Muscle layer of duodenum (tissue), 2 donors: ENCODE data around the gene FGFR2.

Experiments
- H3K27ac ChIP-seq: one replicate; pipeline ENCODE4 v1.7.0; 2013; ENCODE audit warnings: mild to moderate bottlenecking, low read length
- H3K27me3 ChIP-seq: one replicate; pipeline ENCODE4 v1.7.0; 2013; ENCODE audit warnings: low read depth, mild to moderate bottlenecking, control low read depth, low read length
- H3K36me3 ChIP-seq, 2 donors: one replicate each; pipeline ENCODE4 v1.7.0; 2013; ENCODE audit warnings: low read length in 2 of 2, control low read depth in 1 of 2, mild to moderate bottlenecking in 1 of 2; ENCODE audit not compliant: insufficient read depth in 2 of 2, control insufficient read depth in 1 of 2
- H3K4me1 ChIP-seq, 2 donors: one replicate each; pipeline ENCODE4 v1.7.0; 2013; ENCODE audit warnings: low read length in 2 of 2, mild to moderate bottlenecking in 2 of 2, control low read depth in 1 of 2, moderate library complexity in 1 of 2; ENCODE audit not compliant: insufficient read depth in 2 of 2, control insufficient read depth in 1 of 2
- H3K4me3 ChIP-seq, 2 donors: one replicate each; pipeline ENCODE4 v1.7.0; 2013; ENCODE audit warnings: low read length in 2 of 2, low read depth in 1 of 2, mild to moderate bottlenecking in 1 of 2
- H3K9me3 ChIP-seq, 2 donors: one replicate each; pipeline ENCODE4 v1.7.0; 2013; ENCODE audit warnings: low read length in 2 of 2, control low read depth in 1 of 2, mild to moderate bottlenecking in 1 of 2; ENCODE audit not compliant: control insufficient read depth in 1 of 2
- donor health status: healthy.

The FGFR2 gene

DNA sequence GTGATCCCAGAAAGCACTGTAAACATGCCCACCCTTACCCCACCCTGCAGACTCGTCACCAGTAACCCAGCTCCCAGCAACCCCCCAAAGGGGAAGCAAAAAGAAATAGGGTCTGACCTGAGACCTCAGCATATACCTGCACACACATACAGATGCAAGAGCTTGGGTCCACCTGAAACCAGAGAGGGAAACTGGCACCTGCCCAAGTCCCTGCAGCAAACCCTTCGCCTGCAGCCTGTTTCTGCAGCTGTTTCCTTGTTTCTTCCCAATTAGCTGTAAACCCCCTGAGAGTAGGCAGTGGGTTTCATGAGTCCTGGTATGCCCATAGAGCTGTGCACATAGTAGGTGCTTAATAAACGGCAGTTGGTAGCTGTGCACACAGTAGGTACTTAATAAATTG, 140.5 kb downstream of the FGFR2 start:
- no peaks in the 10 kb centered on the region for H3K4me1 ChIP-seq
- no peaks in the 10 kb centered on the region for H3K36me3 ChIP-seq
- no peaks in the 10 kb centered on the region for H3K27me3 ChIP-seq
- H3K9me3 ChIP-seq: no peaks in the 10 kb centered on the region
- H3K27ac ChIP-seq: no peak overlapping the region
- H3K4me3 ChIP-seq: no peak overlapping the region

DNA sequence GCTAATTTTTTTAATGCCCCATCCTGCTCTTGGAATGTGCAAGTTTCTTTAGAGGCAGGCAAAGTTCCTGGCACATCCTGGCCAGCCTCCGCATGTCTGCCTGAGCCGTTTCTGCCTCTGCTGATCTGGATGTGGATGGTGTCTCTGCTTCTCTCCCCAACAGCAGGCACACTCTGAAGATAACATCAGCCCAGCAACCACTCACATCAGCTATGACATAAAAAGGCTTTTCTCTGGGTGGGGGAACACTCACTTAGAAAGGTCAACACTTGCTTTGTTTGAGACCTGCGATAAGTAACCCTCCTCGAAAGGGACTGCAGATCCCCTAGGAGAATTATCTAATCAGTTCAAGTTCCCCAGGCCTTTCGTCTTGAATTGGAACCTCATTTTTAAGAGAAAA, 142.9 kb downstream of the FGFR2 start:
- no peaks in the 10 kb centered on the region for H3K27me3 ChIP-seq
- H3K4me1 ChIP-seq: no peaks in the 10 kb centered on the region
- no peaks in the 10 kb centered on the region for H3K36me3 ChIP-seq
- no peaks in the 10 kb centered on the region for H3K9me3 ChIP-seq
- no peak overlapping the region for H3K27ac ChIP-seq
- H3K4me3 ChIP-seq: no peak overlapping the region

DNA sequence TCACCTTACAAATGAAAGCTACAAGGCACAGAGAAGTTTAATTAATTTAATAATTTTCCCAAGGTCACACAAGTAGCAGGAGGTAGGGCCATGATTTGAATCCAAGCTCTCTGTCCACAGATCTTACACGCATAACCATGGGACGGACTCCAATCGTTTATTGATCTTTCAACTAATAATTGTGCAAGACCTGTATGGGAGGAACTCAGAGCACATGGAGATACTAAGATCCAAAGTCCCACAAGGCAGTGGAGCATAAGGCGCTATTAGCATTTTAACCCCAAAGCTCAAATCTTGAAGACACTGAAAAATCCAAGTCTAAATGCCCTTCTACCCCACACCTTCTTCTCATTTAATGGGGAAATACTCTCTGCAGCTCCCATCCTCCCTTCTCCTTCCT, 143.5 kb downstream of the FGFR2 start:
- H3K27ac ChIP-seq: no peak overlapping the region
- no peaks in the 10 kb centered on the region for H3K36me3 ChIP-seq
- no peaks in the 10 kb centered on the region for H3K4me1 ChIP-seq
- H3K9me3 ChIP-seq: no peaks in the 10 kb centered on the region
- no peaks in the 10 kb centered on the region for H3K27me3 ChIP-seq
- H3K4me3 ChIP-seq: no peak overlapping the region

DNA sequence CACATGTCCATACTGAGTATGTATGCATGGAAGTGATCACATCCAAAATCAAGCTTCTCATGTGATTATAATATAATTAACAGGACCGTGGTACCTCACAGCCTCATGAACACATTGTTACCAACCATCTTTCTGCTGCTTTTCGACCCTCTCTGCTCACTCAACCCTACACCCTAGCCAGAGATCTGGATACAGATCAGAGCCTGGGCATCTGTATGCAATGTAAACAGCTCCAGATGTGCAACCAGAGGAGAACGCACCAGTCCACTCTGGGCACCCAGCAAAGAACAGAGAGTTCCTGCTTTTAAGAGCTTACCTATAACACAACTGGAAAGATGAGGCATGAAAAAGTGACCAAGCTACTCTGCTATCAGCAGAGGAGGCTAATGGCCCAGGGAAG, 145.1 kb downstream of the FGFR2 start:
- H3K36me3 ChIP-seq: no peaks in the 10 kb centered on the region
- no peak overlapping the region for H3K4me3 ChIP-seq
- H3K9me3 ChIP-seq: no peaks in the 10 kb centered on the region
- H3K27ac ChIP-seq: no peak overlapping the region
- H3K4me1 ChIP-seq: no peaks in the 10 kb centered on the region
- H3K27me3 ChIP-seq: no peaks in the 10 kb centered on the region

DNA sequence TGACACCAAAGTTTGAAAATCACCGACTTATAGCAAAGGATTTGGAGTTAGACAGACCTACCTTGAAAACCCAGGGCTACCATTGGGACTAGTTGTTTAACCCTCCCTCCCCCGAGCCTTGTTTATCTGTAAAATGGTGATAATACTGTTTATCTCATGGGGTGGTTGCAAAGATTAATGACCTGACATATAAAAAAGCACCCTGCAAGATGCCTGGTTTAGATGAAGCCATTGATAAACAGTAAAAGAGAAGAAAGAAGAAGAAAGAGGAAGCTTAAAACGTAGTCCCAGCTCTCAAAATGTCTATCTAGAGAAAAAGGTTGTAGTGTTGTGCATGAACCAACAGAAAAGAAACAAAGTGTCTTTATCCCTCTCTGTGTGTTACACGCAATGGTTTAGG, 145.7 kb downstream of the FGFR2 start:
- Histone ChIP-seq H3K9me3 (no peaks in the 10 kb centered on the region), H3K4me1 (no peaks in the 10 kb centered on the region), H3K27ac (no peak overlapping the region), H3K4me3 (no peak overlapping the region), H3K27me3 (no peaks in the 10 kb centered on the region), H3K36me3 (no peaks in the 10 kb centered on the region)

DNA sequence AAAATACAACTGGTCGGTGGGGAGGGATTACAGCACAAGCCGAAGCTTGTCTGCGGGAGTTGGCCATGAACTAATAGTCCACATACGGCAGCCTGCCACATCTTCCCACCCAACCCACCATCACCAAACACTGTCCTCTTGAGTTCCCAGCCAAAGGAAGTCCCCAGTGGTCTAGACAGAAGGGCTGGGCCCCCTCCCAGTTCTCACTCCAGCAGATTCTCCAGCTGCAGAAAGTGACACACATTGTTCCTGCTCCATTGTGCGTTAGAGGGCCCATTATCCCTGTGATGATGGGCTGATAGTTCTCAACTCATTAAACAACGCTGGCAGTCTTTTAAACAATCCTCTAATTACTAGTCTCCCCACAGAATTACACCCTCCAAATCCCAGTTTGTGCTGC, 148.0 kb downstream of the FGFR2 start:
- no peaks in the 10 kb centered on the region for H3K27me3 ChIP-seq
- no peak overlapping the region for H3K27ac ChIP-seq

DNA sequence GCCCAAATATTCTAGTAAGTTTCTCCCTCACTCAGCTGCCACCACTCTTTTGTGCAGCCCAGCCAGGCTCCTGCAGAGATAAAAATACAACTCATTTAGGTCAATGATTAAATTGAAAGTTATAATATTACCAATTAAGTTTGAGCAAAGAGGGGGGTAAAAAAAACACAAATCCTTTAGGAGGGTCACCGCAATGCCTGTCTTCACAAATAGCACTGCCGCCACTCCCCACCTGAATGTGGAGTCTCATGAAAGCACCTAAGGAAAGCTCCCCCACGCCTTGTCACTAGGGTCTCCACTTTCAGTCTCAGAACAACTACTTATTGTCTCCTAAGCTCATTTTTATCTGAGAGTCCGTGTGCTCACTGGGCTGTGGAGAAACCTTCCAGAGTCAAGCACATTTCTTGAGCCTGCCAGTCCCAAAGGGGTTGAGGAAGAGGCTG, 148.7 kb downstream of the FGFR2 start:
- Histone ChIP-seq H3K4me1 (peaks cover 0 to 6% of the 10 kb centered on the region in 2 donors), H3K27ac (no peak overlapping the region), H3K36me3 (no peaks in the 10 kb centered on the region), H3K9me3 (no peaks in the 10 kb centered on the region), H3K4me3 (no peak overlapping the region), H3K27me3 (no peaks in the 10 kb centered on the region)

More for the DNA sequence above, 148.0 kb downstream of the FGFR2 start:
- Histone ChIP-seq H3K9me3 (no peaks in the 10 kb centered on the region), H3K4me1 (no peaks in the 10 kb centered on the region), H3K36me3 (no peaks in the 10 kb centered on the region), H3K4me3 (no peak overlapping the region)

DNA sequence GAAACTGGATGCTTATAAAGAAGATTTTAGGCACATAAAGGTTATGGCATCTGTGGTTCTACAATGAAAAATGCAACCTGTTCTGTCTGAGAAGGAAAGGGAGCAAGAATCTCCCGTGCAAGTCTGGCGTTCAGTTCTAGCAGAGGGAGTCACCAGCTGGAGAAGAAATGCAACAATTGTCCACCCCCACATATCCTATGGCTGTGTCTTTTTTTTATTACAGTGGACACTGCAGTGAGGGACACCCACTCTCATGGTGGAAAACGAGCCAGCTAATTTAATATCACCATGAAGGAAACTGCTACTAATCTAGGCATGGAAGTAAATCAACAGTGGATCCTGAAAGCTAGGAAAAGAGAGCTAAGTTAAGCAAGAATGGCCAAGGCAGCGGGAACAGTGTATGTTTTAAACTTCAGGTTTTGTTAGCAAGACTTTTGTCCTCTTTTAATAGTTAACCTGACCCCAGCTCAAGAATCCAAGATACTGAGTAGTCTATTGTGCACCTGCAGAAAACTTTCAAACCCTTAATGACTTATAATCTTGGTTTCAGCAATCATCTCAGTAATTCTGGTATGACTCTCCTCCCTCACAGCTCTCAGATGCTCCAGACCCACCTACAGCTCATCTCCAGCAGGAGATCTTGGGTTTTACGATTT, 149.3 kb downstream of the FGFR2 start:
- no peaks in the 10 kb centered on the region for H3K9me3 ChIP-seq
- H3K4me1 ChIP-seq: peaks cover 0 to 9% of the 10 kb centered on the region in 2 donors
- H3K4me3 ChIP-seq: no peak overlapping the region
- no peak overlapping the region for H3K27ac ChIP-seq
- no peaks in the 10 kb centered on the region for H3K36me3 ChIP-seq
- no peaks in the 10 kb centered on the region for H3K27me3 ChIP-seq

DNA sequence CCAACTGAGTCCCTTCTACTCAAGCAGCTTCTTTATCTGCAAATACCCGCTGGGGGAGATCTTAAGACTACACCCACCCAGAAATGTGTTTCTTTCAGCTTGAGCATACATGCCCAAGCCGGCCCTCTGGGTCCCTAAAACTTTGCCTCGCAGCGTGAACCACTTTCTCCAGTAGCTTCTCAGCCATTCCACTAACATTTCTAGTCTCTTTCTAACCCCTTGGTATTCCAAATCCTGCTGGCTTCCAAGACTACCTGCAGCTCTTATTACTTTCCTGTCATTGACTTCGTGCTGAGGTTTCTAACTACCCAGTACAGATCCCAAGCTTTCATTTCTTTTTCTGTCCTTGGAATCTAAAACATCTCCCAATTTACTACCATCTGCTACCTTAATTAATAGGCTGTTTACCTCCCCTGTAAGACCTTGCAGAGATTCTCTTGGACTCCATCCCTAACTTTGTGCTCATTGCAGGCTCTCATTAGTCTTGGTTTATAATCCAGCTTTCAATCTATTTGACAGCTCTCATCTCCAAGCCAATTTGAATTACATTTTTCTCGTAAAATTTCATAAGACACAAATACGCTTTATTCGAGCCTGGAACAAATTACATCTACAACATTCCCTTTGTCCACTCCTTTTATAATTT, 153.6 kb downstream of the FGFR2 start:
- no peaks in the 10 kb centered on the region for H3K36me3 ChIP-seq
- H3K4me1 ChIP-seq: peaks cover 0 to 9% of the 10 kb centered on the region in 2 donors
- no peak overlapping the region for H3K4me3 ChIP-seq
- no peak overlapping the region for H3K27ac ChIP-seq
- H3K9me3 ChIP-seq: no peaks in the 10 kb centered on the region
- H3K27me3 ChIP-seq: no peaks in the 10 kb centered on the region

DNA sequence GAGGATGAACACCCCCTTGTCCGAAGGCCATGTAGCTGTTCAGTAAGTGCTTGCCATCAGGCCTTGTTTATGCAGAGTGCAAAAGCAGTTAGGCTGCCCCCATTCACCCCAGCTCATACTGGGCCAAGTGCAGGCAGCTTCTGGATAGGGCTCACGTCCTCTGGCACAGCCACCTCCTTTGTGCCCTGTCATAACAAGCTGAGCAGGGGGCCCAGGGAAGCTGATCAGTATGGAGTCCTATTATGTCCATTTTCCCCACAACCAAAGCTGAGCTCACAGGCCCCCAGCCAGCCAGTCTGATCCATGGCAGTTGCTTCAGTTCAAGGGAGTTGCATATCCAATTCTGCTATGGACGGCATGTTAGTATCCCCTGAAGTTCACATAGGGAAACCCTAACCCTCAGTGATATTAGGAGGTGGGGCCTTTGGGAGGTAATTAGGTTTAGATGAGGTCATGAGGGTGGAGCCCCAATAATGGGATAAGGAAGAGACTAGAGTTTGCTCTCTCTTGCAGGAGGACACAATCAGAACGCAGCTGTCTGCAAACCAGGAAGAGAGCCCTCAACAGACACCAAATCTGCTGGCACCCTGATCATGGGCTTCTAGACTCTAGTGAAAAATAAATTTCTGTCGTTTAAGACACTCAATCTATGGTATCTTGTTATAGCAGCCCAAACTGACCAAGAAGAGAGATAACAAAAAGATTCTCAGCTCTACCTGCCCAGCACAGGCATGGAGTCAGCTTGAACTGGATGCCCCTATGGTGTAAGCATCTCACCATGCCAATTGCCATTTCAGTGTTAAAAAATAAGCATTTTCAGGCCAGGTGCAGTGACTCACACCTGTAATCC, 155.9 kb downstream of the FGFR2 start:
- H3K4me3 ChIP-seq: no peak overlapping the region

DNA sequence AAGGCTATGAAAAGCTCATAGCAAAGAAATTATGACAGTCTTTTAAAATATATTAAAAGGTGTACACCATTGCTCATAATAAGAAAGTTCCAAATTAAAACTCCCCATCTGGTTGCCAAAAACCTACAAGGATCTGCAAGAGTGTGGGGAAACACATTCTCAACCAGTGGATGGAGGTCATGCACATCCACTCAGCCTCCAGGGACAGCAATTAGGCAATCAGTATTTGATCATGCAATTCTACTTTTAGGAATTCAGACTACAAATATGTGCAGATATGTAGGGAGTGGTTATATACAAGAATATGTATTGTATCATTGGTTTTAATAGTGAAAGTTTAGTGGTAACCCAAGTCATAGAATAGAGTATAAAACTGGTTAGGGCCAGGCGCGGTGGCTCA, 157.8 kb downstream of the FGFR2 start:
- peaks cover 6 to 24% of the 10 kb centered on the region in 2 donors for H3K4me1 ChIP-seq
- no peaks in the 10 kb centered on the region for H3K9me3 ChIP-seq
- no peaks in the 10 kb centered on the region for H3K27me3 ChIP-seq
- no peak overlapping the region for H3K4me3 ChIP-seq
- no peaks in the 10 kb centered on the region for H3K36me3 ChIP-seq
- no peak overlapping the region for H3K27ac ChIP-seq

More for the DNA sequence above, 155.9 kb downstream of the FGFR2 start:
- no peaks in the 10 kb centered on the region for H3K9me3 ChIP-seq
- no peaks in the 10 kb centered on the region for H3K36me3 ChIP-seq
- no peak overlapping the region for H3K27ac ChIP-seq
- peaks cover 0 to 13% of the 10 kb centered on the region in 2 donors for H3K4me1 ChIP-seq
- no peaks in the 10 kb centered on the region for H3K27me3 ChIP-seq
